OCI-LY7 (cell line): ENCODE data around the gene STXBP6. TPM values are rescaled to one million over a fixed set of nuclear protein-coding genes. Genes with fewer than 3 reads are reported as not detected.

Source experiments
- BruUV-seq: library from RNA; stranded (reverse); fragments of 400-500 nt; replicated peaks from 2 replicates; lab custom pipeline; 2021; lab: Mats Ljungman, UMichigan
- CTCF ChIA-PET: fragments of 300-600 bp; sonication (Branson Sonifier 250); formaldehyde crosslinking; loops from one replicate; lab custom pipeline; 2022; ENCODE audit warnings: antibody characterized with exemption; ENCODE audit not compliant: unreplicated experiment; lab: Charles Lee
- POLR2A ChIA-PET: fragments of 300-600 bp; sonication (Branson Sonifier 250); formaldehyde crosslinking; loops from one replicate; lab custom pipeline; 2022; ENCODE audit warnings: antibody characterized with exemption; lab: Charles Lee
- DNase-seq: peaks from one replicate; pipeline ENCODE4 v3.0.0-alpha.2; 2015; ENCODE audit warnings: low spot score
- H2AFZ ChIP-seq: fragments of 200-600 bp; sonication (generic), shearing (Covaris generic); 2 replicates; pipeline ENCODE4 v1.6.1; 2014; ENCODE audit warnings: mild to moderate bottlenecking, antibody characterized with exemption, low read length, moderate library complexity
- H3K27ac ChIP-seq: fragments of 200-600 bp; sonication (generic); 2 replicates; pipeline ENCODE4 v1.5.1; 2014; ENCODE audit warnings: mixed run types, low read depth, mild to moderate bottlenecking, moderate library complexity, low read length, inconsistent platforms; ENCODE audit not compliant: poor library complexity, severe bottlenecking
- H3K36me3 ChIP-seq: fragments of 200-600 bp; sonication (generic); 2 replicates; pipeline ENCODE4 v1.6.1; 2014; ENCODE audit warnings: mild to moderate bottlenecking, antibody characterized with exemption, low read length, moderate library complexity, mixed read lengths; ENCODE audit not compliant: insufficient read depth
- H3K4me1 ChIP-seq: fragments of 200-600 bp; sonication (generic); 2 replicates; pipeline ENCODE4 v1.5.1; 2014; ENCODE audit warnings: mild to moderate bottlenecking, low read length; ENCODE audit not compliant: insufficient read depth, poor library complexity, severe bottlenecking
- H3K4me2 ChIP-seq: fragments of 200-600 bp; sonication (generic); 2 replicates; pipeline ENCODE4 v1.6.1; 2014; ENCODE audit warnings: mild to moderate bottlenecking, low read length
- H3K4me3 ChIP-seq: fragments of 200-600 bp; sonication (generic); 2 replicates; pipeline ENCODE4 v1.5.1; 2014; ENCODE audit warnings: mild to moderate bottlenecking, low read depth, low read length; ENCODE audit not compliant: poor library complexity, severe bottlenecking
- H3K79me2 ChIP-seq: fragments of 200-600 bp; sonication (generic); 2 replicates; pipeline ENCODE4 v1.6.1; 2016; ENCODE audit warnings: low read depth, mild to moderate bottlenecking, low read length, moderate library complexity, mixed read lengths; ENCODE audit not compliant: insufficient read depth
- H3K9me2 ChIP-seq: fragments of 200-600 bp; sonication (generic); 2 replicates; pipeline ENCODE4 v1.6.1; 2016; ENCODE audit warnings: mild to moderate bottlenecking, low read length, mixed read lengths; ENCODE audit not compliant: insufficient read depth
- H3K9me3 ChIP-seq: fragments of 200-600 bp; sonication (generic); 2 replicates; pipeline ENCODE4 v1.6.1; 2014; ENCODE audit warnings: mild to moderate bottlenecking, mixed run types, low read length, mixed read lengths
- H4K20me1 ChIP-seq: fragments of 200-600 bp; sonication (generic); 2 replicates; pipeline ENCODE4 v1.6.1; 2014; ENCODE audit warnings: mild to moderate bottlenecking, antibody characterized with exemption, low read length, moderate library complexity, mixed read lengths; ENCODE audit not compliant: insufficient read depth
- EZH2phosphoT487 ChIP-seq: fragments of 200-600 bp; sonication (generic); IDR thresholded peaks from 2 replicates; pipeline ENCODE4 v1.6.1; 2018; ENCODE audit warnings: low read depth, borderline replicate concordance, mild to moderate bottlenecking, mixed run types, antibody characterized with exemption, low read length, moderate library complexity, mixed read lengths
- intact Hi-C: fragments of 100-400 bp; cut with micrococcal nuclease; formaldehyde crosslinking; loops from one replicate; pipeline ENCODE4 v1.10.0; 2022; ENCODE audit not compliant: unreplicated experiment
- total RNA-seq, 2 experiments: library from RNA; depleted of rRNA in 1 of 2; stranded (reverse); fragments of >200 nt in 1 of 2; shearing (Covaris generic) in 1 of 2; gene quantifications; 2 replicates each; pipeline ENCODE4 v1.2.3, GENCODE V29; 2014 to 2022
- TF ChIP-seq, protein P1 (sequence below): fragments of 200-600 bp; sonication (generic); conservative IDR thresholded peaks from 2 replicates; pipeline ENCODE4 v1.5.1; 2014; ENCODE audit warnings: mild to moderate bottlenecking, antibody characterized with exemption, low read length, moderate library complexity, mixed read lengths

STXBP6 gene
- total RNA-seq, 2 experiments from 2014 or later: 0.48 TPM; not detected in 1

DNA sequence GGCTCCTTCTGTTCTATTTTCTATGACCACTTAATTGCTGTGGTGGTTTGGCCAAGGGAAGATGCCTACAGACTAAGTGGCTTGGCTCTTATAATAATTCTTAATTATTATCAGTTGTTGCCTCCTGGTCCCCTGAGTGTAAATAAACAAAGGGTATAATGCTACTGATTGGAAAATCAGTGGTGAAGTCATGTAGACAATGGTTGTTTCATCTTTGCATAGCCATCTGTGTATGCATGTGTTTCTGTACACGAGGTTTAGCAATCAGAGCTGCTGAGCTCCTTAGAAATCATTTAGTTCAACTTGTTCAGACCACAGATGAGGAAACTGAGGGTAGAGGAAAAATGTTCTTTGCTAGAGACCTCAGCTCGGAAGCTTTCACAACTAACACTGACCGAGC is 152.2 kb downstream of the STXBP6 start:
- no TSS peak for BruUV-seq
- no peak for TF ChIP-seq EZH2phosphoT487
- TF ChIP-seq, protein P1, sequence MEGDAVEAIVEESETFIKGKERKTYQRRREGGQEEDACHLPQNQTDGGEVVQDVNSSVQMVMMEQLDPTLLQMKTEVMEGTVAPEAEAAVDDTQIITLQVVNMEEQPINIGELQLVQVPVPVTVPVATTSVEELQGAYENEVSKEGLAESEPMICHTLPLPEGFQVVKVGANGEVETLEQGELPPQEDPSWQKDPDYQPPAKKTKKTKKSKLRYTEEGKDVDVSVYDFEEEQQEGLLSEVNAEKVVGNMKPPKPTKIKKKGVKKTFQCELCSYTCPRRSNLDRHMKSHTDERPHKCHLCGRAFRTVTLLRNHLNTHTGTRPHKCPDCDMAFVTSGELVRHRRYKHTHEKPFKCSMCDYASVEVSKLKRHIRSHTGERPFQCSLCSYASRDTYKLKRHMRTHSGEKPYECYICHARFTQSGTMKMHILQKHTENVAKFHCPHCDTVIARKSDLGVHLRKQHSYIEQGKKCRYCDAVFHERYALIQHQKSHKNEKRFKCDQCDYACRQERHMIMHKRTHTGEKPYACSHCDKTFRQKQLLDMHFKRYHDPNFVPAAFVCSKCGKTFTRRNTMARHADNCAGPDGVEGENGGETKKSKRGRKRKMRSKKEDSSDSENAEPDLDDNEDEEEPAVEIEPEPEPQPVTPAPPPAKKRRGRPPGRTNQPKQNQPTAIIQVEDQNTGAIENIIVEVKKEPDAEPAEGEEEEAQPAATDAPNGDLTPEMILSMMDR: no peak
- CTCF ChIA-PET: no interaction called here

DNA sequence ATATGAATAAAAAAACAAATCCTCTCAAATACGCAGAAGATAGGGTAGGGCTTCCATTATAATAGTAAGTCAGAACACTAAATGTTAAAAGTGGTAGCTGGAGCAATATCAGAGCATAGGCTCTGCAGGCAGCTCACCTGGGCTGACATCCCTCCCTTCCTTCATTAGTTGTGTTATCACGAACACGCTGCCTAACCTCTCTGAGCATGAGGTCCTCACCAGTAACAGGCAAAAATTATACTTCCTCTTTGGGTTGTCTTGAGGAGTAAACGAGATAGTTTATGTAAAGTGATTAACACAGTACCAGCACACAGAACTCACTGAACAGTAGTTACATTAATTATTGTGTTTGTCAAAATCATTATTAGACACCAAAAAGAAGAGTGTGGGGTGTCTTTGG is 154.3 kb downstream of the STXBP6 start:
- no peak for DNase-seq
- Histone ChIP-seq H3K27ac (no peak overlapping the region), H3K9me3 (no peaks in the 10 kb centered on the region), H3K4me1 (no peaks in the 10 kb centered on the region), H3K9me2 (no peaks in the 10 kb centered on the region), H3K4me3 (no peak overlapping the region), H3K4me2 (no peak overlapping the region), H3K36me3 (no peaks in the 10 kb centered on the region), H4K20me1 (no peaks in the 10 kb centered on the region), H2AFZ (no peak overlapping the region), H3K79me2 (no peaks in the 10 kb centered on the region)
- POLR2A ChIA-PET: no interaction called here
- BruUV-seq: no TSS peak
- intact Hi-C loops: no loop called here
- CTCF ChIA-PET: no interaction called here
- no peak for TF ChIP-seq EZH2phosphoT487
- TF ChIP-seq, protein P1: no peak

More for the DNA sequence above, 152.2 kb downstream of the STXBP6 start:
- Histone ChIP-seq H2AFZ (no peak overlapping the region), H3K36me3 (no peaks in the 10 kb centered on the region), H3K9me2 (no peaks in the 10 kb centered on the region), H3K27ac (no peak overlapping the region), H3K9me3 (no peaks in the 10 kb centered on the region), H3K4me1 (no peaks in the 10 kb centered on the region), H3K4me2 (no peak overlapping the region), H3K4me3 (no peak overlapping the region), H4K20me1 (no peaks in the 10 kb centered on the region), H3K79me2 (no peaks in the 10 kb centered on the region)
- intact Hi-C loops: no loop called here
- DNase-seq: no peak
- POLR2A ChIA-PET: interaction anchor here (0.7 kb wide), 1 partner anchor 36 kb away, joined by 3 read pairs; no protein-coding TSS in a partner anchor

DNA sequence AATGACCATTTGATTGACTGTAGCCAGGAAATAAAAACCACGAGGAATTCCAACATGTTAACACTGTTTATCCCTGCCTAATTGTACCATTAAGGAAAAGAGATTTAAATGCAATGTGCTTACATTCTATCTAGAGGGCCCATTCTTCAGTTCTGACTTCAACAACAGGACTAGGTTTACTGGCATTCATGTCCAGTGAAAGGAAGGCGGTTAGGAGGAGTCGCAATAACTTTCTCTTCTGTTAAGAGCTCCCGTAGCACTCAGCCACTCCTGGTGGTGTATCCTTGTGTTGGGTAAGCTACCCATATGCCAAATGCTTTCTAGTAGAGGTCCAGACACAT is 154.7 kb downstream of the STXBP6 start:
- Histone ChIP-seq H3K4me3 (no peak overlapping the region), H3K9me3 (no peaks in the 10 kb centered on the region), H4K20me1 (no peaks in the 10 kb centered on the region), H2AFZ (no peak overlapping the region), H3K27ac (no peak overlapping the region), H3K4me1 (no peaks in the 10 kb centered on the region), H3K4me2 (no peak overlapping the region), H3K36me3 (no peaks in the 10 kb centered on the region), H3K9me2 (no peaks in the 10 kb centered on the region), H3K79me2 (no peaks in the 10 kb centered on the region)
- TF ChIP-seq, protein P1: no peak
- no peak for TF ChIP-seq EZH2phosphoT487
- BruUV-seq: no TSS peak
- no peak for DNase-seq
- intact Hi-C loops: no loop called here
- ChIA-PET CTCF (no interaction called here), POLR2A (no interaction called here)
